Activated naive CD8-positive, alpha-beta T cell treated with anti-CD3 and anti-CD28 coated beads for 36 hours (primary cell): ENCODE measurements around the gene SYF2. TPM values are rescaled to one million over a fixed set of nuclear protein-coding genes. Genes with fewer than 3 reads are reported as not detected.
A peak's percentile ranks its signal among the peaks of the same experiment; 100 is the strongest.
"Not testable (repeated sequence)": the region's sequence is repeated elsewhere in the genome, so short reads cannot be mapped to it uniquely, and the experiment has no call there.

Experiments
- DNase-seq: peaks from one replicate; pipeline ENCODE4 v3.0.0; 2021
- H3K27ac Mint-ChIP-seq: one replicate; pipeline ENCODE4 v1.8.0; 2022; ENCODE audit warnings: mild to moderate bottlenecking, moderate library complexity, mixed read lengths
- H3K27me3 Mint-ChIP-seq: one replicate; pipeline ENCODE4 v1.8.0; 2022; ENCODE audit warnings: mild to moderate bottlenecking, mixed read lengths
- H3K36me3 Mint-ChIP-seq: one replicate; pipeline ENCODE4 v1.8.0; 2021; ENCODE audit warnings: mild to moderate bottlenecking, mixed read lengths
- H3K4me1 Mint-ChIP-seq: one replicate; pipeline ENCODE4 v1.8.0; 2021; ENCODE audit warnings: mixed read lengths
- H3K4me3 Mint-ChIP-seq: one replicate; pipeline ENCODE4 v1.8.0; 2022; ENCODE audit warnings: mild to moderate bottlenecking, moderate library complexity, mixed read lengths
- H3K9me3 Mint-ChIP-seq: one replicate; pipeline ENCODE4 v1.8.0; 2022; ENCODE audit warnings: mixed read lengths
- total RNA-seq, 2 experiments: library from RNA; stranded (reverse); gene quantifications; one replicate each; pipeline ENCODE4 v1.2.3, GENCODE V29; 2021

Gene SYF2
- total RNA-seq, 2 experiments from 2014 or later = 34.8 to 36.6 TPM

DNA sequence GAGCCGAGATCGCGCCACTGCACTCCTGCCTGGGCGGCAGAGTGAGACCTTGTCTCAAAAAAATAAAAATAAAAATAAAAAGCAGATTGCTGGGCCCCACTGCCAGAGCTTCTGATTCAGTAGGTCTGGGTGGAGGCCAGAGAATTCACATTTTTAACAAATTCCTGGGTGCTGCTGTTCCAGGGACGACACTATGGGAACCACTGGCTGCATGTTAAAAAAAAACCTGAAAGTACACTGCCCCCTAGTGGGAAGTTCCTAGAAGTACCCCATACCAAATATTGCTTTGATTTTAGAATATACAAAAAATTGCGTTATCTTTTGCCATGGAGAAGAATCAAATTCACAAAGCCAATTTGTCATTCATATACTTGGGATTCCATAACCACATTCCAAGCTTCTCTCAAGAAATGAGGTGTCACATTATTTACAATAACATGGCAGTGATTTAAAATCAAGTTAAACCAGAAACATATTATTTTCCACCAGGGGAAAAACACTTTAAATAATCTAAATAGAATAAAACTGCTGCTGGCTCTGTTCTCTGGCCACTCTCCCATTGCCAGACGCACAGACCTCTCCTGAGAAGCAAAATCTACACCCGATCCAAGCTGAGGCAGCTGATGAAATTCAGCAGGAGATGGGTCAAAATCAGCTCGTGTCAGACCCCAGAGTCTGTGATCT lies 27.4 kb downstream of the SYF2 start:
- Mint-ChIP-seq H3K4me1 (no peaks in the 10 kb centered on the region), H3K27me3 (no peaks in the 10 kb centered on the region)
- DNase-seq = peak; percentile 9

DNA sequence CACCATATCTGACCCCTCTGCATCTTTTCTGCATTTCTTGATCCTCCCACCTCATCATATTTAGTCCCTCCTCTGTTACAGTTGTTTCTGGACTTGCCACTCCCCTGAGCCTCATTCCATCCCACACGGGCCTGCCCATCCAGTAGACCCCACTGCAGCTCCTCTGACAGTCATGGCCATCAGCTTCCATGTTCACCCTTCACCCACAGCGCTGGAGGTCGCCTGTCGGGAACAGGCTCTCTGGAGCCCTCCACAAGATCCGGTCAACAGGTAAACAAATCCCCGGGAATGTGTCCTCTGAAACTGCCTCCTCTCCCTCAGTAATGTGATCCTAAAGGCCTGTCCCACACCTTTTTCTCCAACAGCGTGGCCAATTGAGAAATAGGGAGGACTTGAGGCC lies 31.3 kb downstream of the SYF2 start:
- Mint-ChIP-seq H3K27ac (no peak overlapping the region), H3K4me1 (peaks cover 14% of the 10 kb centered on the region), H3K4me3 (no peak overlapping the region), H3K9me3 (no peaks in the 10 kb centered on the region), H3K36me3 (no peaks in the 10 kb centered on the region), H3K27me3 (no peaks in the 10 kb centered on the region)
- DNase-seq = no peak

More for the DNA sequence above, 27.4 kb downstream of the SYF2 start:
- Mint-ChIP-seq H3K36me3 (no peaks in the 10 kb centered on the region), H3K9me3 (no peaks in the 10 kb centered on the region), H3K27ac (no peak overlapping the region), H3K4me3 (no peak overlapping the region)

DNA sequence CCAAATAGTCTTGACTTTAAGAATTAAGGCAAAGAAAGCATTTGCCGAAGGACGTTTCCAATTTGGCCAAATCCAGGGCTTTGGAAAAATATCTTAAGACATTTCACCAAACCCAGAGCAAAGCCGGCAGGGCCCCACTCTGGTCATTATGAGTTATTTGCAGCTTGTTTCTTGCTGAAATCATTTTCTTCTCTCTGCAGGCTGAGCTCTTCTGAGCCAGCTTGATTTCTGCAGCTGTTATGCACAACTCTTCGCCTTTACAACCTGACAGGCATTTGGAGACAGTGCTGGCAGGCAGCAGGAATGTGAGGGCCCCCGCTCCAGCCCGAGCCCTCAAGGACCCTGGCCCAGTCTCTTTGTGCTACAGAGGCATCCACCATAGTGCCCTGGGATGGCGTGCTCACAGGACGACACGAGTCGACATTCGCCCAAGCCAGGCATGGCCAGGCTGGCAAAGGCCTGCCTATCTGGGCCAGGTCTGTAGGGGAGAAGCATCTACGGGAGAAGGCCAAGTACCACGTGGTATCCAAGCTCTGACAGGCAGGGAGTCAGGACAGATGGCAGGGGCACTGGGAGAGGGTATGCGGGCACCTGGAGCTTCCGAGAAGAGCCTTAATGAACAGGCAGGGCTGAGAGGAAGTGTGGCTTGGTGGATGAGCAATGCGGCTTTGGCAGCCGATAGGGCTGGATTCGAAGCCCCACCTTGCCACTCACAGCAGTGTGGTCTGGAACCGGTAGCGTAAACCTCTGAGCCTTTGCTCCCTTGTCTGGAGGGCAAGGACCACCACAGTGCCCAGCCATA lies 32.3 kb downstream of the SYF2 start:
- no peaks in the 10 kb centered on the region for H3K36me3 Mint-ChIP-seq
- H3K27ac Mint-ChIP-seq = no peak overlapping the region
- DNase-seq = no peak
- no peaks in the 10 kb centered on the region for H3K9me3 Mint-ChIP-seq
- no peak overlapping the region for H3K4me3 Mint-ChIP-seq
- peaks cover 14% of the 10 kb centered on the region for H3K4me1 Mint-ChIP-seq
- no peaks in the 10 kb centered on the region for H3K27me3 Mint-ChIP-seq

DNA sequence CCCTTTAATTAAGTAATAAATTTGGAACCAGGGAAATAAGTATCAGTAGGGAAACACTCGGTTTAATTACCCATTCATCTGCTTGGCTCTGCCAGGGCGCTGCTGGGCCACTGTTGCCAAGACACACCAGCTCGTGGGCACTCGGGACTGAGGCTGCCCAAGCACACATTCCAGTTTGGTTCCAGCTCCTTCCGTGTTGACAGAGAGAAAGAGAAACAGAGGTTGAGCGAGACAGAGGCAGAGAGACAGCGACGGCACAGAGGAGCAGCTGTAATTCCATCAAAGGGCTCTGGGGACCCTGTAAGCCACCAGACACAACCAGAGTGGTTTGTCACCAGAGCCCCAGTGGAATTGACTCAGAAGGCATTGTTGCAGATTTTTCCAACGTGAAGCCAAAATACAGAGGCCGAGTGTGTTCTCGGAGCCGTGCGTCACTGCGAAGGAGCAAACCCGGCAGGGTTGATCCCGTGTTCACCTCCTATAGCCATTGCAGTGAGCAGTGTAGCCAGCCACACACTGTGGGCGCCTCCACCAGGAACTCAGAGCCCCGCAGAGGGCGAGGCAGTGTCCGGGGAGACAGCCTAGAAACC lies 33.5 kb downstream of the SYF2 start:
- peaks cover 14% of the 10 kb centered on the region for H3K4me1 Mint-ChIP-seq
- H3K27me3 Mint-ChIP-seq = no peaks in the 10 kb centered on the region
- H3K9me3 Mint-ChIP-seq = no peaks in the 10 kb centered on the region
- no peaks in the 10 kb centered on the region for H3K36me3 Mint-ChIP-seq
- peak; percentile 24 for DNase-seq
- peak overlapping the region; percentile 40 for H3K4me3 Mint-ChIP-seq
- no peak overlapping the region for H3K27ac Mint-ChIP-seq

DNA sequence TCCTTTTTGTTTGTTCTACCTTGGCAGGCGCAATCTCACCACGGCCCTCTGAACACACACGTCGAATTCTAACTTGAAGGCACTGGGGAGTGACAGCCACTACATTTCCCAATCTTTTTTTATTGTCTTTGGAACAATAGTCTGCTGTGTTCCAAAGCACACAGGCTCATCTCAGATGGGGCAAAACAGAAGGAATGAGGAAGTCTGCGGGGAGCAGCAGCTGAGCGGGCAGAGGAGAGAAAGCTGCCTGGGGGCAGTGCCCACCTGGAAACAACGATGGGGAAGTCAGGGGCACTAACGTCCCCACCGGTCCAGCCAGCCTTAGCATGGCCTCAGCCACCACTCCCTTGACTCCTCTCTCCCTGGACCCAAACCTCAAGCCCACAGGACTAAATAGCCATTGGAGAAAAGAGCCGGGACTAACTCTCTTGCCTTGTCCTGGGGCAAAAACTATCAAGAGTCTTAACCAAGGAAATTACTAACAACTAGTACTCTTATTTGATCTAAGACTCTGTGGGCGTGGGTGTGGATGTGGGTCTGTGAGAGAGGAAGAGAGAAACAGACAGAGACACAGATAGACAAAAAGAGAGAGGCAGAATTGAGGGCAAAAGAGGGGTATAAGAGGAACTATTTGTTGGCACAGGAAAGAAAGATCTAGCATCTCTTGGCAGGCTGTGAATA lies 34.2 kb downstream of the SYF2 start:
- H3K36me3 Mint-ChIP-seq = no peaks in the 10 kb centered on the region
- DNase-seq = no peak
- no peak overlapping the region for H3K27ac Mint-ChIP-seq
- no peaks in the 10 kb centered on the region for H3K9me3 Mint-ChIP-seq
- peak overlapping the region; percentile 40 for H3K4me3 Mint-ChIP-seq
- H3K27me3 Mint-ChIP-seq = no peaks in the 10 kb centered on the region
- peaks cover 14% of the 10 kb centered on the region for H3K4me1 Mint-ChIP-seq

DNA sequence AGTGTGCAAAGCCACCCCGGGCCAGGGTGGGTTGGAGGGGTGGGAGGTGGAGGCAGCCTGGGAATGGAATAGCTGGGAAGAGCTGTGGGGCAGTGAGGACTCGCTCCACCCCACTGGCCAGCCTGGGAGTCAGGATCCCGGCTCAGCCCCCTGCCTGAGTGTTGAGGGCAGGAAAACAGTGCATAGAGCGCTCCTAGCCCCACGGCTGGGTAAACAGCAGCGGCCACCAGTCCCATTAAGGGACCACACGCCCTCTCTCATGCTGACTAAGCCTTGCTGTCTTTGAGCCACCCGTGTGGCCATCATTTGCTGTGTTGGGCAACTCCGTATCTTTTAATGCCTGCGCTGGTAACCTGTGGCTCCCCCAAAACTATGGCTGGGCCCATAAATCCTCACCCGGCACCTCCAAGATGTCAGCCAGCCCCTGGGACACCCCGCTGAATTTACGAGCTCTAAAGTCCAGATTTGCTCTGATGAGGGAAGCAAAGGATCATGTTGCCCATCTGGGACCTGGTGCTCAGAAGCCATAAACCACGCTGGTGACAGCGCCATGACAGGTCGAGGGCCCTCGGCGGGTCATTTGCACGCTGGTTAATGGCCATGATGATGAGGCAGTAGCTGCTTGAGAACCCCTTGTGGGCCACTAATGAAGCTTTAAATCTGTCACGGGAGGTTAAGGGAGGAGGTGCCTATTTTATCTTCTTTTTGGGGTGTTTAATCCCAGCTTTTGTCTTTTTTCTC lies 34.9 kb downstream of the SYF2 start:
- Mint-ChIP-seq H3K27ac (no peak overlapping the region), H3K9me3 (no peaks in the 10 kb centered on the region), H3K4me3 (no peak overlapping the region), H3K27me3 (no peaks in the 10 kb centered on the region), H3K36me3 (no peaks in the 10 kb centered on the region), H3K4me1 (peaks cover 14% of the 10 kb centered on the region)
- DNase-seq = no peak

DNA sequence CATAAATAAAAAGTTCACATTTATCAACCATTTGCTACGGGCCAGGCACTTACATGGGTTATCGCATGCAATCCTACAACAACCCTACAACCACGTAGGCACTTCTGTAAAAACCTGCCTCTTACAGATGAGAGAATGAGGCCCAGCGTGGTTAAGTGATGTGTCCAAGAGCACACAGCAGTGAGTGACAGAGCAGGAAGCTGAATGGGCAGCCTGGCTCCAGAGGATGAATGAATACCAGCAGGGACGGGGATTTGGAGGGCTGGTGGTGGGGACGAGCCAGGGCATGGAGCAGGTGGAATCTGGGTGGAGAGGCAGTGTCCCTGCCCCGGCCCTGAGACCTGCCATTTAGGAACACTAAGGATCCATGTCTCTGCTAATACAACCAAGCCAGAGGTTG lies 35.5 kb downstream of the SYF2 start:
- DNase-seq = no peak
- no peak overlapping the region for H3K27ac Mint-ChIP-seq
- H3K4me3 Mint-ChIP-seq = no peak overlapping the region
- no peaks in the 10 kb centered on the region for H3K9me3 Mint-ChIP-seq
- H3K4me1 Mint-ChIP-seq = peaks cover 14% of the 10 kb centered on the region
- H3K36me3 Mint-ChIP-seq = no peaks in the 10 kb centered on the region
- no peaks in the 10 kb centered on the region for H3K27me3 Mint-ChIP-seq

DNA sequence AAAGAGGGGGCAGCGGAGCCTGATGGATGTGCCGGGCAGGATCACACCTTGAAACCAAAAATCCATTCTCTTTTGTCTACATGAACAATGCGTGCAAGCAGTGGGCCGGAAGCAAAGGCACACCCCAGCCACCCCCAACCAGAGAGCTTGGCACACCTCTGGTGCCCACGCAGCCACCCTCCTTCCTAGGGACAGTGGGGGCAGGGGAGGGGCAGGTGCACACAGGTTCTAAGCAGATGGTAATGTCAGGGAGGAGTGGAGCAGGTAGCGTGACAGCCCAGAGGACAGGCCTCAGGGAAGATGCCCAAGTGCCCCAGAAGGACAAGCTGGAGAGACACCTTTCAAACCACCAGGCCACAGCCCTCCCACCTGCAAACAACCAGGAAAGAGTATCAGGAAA lies 36.5 kb downstream of the SYF2 start:
- no peak overlapping the region for H3K27ac Mint-ChIP-seq
- DNase-seq = no peak

DNA sequence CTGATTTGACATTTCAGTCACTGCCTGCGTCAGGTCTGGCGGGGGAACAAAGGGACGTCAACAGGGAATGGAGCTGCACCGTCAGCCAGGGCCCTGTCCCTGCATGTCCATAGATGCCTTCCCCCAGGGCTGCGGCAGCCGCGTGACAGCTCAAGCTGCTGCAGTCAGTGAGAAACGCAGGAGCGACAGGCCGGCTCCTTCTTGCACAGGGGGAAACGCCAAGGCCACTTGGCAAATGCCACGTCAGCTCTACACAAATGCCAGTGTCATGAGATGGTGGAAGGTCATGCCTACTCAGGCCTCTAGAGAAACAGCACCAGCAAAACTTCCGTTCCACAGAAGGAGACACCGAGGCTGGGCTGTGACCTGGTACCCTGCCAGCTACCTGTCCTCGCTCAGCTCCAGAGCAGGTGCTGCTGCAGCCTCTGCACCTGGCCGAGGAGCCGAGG lies 37.7 kb downstream of the SYF2 start:
- DNase-seq = no peak
- Mint-ChIP-seq H3K9me3 (no peaks in the 10 kb centered on the region), H3K27ac (no peak overlapping the region), H3K4me1 (peaks cover 14% of the 10 kb centered on the region), H3K36me3 (no peaks in the 10 kb centered on the region), H3K4me3 (no peak overlapping the region), H3K27me3 (no peaks in the 10 kb centered on the region)

More for the DNA sequence above, 36.5 kb downstream of the SYF2 start:
- Mint-ChIP-seq H3K36me3 (no peaks in the 10 kb centered on the region), H3K27me3 (no peaks in the 10 kb centered on the region), H3K9me3 (no peaks in the 10 kb centered on the region), H3K4me1 (peaks cover 14% of the 10 kb centered on the region), H3K4me3 (no peak overlapping the region)

DNA sequence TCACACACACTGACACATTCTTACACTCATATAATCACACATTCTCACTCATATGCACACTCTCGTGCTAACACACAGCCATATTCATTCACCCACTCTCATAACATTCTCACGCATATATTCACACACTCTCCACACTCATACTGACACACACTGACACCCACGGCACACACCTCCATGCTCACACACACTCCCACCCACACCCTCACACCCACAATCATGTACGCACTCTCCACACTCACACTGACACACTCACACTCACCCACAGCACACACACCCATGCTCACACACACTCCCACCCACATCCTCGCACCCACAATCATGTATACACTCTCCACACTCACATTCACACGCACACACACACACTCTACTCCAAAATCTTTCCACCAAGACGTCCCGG lies 38.2 kb downstream of the SYF2 start:
- Mint-ChIP-seq H3K36me3 (no peaks in the 10 kb centered on the region), H3K27me3 (no peaks in the 10 kb centered on the region), H3K4me3 (no peak overlapping the region), H3K4me1 (peaks cover 14% of the 10 kb centered on the region), H3K9me3 (no peaks in the 10 kb centered on the region), H3K27ac (no peak overlapping the region)
- no peak for DNase-seq

DNA sequence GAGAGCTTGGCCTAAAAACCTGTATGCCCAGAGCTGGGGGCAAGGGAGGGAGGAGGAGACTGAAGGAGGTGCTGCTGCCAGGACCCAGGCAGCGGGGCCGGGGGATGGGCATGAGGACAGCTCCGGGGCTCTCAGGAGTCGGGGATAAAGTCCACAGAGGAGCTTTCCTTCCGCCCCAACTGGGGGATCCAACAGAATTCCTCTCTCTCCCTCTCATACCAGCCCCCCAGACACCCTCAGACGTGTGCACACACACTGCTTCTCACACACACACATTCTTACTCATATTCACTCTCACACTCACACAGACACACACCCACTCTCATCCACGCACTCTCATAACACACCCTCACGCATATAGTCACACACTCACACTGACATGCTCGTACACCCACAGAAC lies 39.1 kb downstream of the SYF2 start:
- Mint-ChIP-seq H3K9me3 (no peaks in the 10 kb centered on the region), H3K4me3 (no peak overlapping the region), H3K27me3 (no peaks in the 10 kb centered on the region), H3K4me1 (peaks cover 6% of the 10 kb centered on the region), H3K27ac (no peak overlapping the region), H3K36me3 (no peaks in the 10 kb centered on the region)
- DNase-seq = no peak

DNA sequence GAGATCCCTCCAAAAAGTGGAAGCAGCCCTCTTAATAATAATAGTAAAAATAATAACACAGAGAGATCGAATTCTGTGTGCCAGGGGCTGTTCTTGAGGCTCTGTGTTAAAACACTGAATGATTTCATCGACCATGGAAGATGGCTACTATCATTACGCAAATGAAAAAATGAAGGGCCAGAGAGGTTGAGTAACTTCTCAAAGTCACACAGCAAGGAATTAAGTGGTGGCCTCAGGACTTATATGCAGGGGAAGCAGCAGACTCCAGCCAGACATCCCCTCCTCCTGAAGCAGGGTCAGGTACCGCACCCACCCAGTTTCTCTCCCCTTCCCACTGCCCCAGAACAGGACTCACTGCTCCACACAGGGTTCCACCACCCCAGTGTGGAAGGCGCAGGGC lies 40.1 kb downstream of the SYF2 start:
- no peaks in the 10 kb centered on the region for H3K36me3 Mint-ChIP-seq
- H3K9me3 Mint-ChIP-seq = no peaks in the 10 kb centered on the region
- DNase-seq = no peak
- H3K27me3 Mint-ChIP-seq = no peaks in the 10 kb centered on the region
- no peaks in the 10 kb centered on the region for H3K4me1 Mint-ChIP-seq
- no peak overlapping the region for H3K4me3 Mint-ChIP-seq
- no peak overlapping the region for H3K27ac Mint-ChIP-seq

DNA sequence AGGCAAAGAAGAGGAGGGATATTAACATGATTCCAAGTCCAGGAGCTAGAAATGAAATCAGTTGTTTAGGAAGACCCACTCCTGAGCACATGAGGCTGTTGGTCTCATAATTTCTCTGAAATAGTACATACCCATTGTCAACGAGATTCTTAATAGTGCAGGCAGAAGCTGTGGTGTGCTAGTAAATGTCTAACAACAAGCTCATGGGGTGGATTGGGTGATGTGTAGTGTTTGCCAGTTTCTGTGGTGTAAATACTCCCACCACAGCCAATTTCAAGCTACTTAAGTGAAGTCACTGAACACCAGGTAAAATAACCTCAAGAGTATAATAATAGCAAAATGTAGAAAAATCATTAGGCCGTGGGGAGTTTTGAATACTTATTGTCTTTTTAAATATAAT lies 42.0 kb downstream of the SYF2 start:
- Mint-ChIP-seq H3K4me1 (no peaks in the 10 kb centered on the region), H3K27me3 (no peaks in the 10 kb centered on the region), H3K4me3 (no peak overlapping the region), H3K36me3 (no peaks in the 10 kb centered on the region), H3K9me3 (no peaks in the 10 kb centered on the region), H3K27ac (no peak overlapping the region)
- no peak for DNase-seq

DNA sequence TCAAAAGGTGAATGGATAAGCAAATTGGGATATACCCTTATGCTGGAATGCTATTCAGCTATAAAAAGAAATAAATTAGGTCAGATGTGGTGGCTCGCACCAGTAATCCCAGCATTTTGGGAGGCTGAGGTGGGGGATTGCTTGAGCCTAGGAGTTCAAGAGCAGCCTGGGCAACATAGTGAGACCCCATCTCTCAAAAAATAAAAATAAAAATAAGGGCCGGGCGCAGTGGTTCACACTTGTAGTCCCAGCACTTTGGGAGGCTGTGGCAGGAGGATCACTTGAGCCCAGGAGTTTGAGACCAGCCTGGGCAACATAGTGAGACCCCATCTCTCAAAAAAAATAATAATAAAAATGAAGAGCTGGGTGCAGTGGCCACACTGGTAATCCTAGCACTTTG lies 44.4 kb downstream of the SYF2 start:
- H3K36me3 Mint-ChIP-seq, H3K9me3 Mint-ChIP-seq, H3K27me3 Mint-ChIP-seq, H3K27ac Mint-ChIP-seq, H3K4me3 Mint-ChIP-seq, H3K4me1 Mint-ChIP-seq, DNase-seq: not testable (repeated sequence)

DNA sequence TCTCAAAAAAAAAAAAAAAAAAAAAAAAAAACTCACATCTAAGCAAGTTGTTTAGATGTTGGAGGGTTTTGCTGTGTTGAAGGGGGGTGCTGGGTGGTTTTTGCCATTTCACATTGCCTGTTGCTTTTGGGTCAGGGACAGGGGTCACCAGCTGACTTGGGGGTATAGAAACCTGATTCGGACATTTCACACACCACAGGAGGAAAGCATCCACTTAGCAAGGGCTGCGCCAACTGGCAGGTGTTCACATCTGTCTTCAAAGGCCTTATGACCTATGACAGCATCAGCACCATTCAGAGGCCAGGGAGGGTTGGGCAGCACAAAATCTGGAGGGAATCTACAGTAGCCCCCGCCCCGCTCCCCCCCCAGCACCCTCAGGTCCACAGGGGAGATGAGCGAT lies 45.2 kb downstream of the SYF2 start:
- no peak for DNase-seq
- H3K27me3 Mint-ChIP-seq = no peaks in the 10 kb centered on the region
- no peak overlapping the region for H3K4me3 Mint-ChIP-seq
- no peaks in the 10 kb centered on the region for H3K4me1 Mint-ChIP-seq
- no peaks in the 10 kb centered on the region for H3K36me3 Mint-ChIP-seq
- H3K9me3 Mint-ChIP-seq = no peaks in the 10 kb centered on the region
- no peak overlapping the region for H3K27ac Mint-ChIP-seq
